Parathyroid adenoma (tissue), 2 donors: ENCODE data around the gene RBM27.
A peak's percentile ranks its signal among the peaks of the same experiment; 100 is the strongest.
"Not testable (repeated sequence)": the region's sequence is repeated elsewhere in the genome, so short reads cannot be mapped to it uniquely, and the experiment has no call there.

Experiments
- H2AFZ ChIP-seq: fragments of 300-600 bp; sonication (generic); one replicate; pipeline ENCODE4 v1.7.0; 2017; ENCODE audit warnings: antibody characterized with exemption, mild to moderate bottlenecking
- H3K27ac ChIP-seq: fragments of 300-600 bp; sonication (generic); one replicate; pipeline ENCODE4 v1.7.0; 2017
- H3K27me3 ChIP-seq: fragments of 300-600 bp; sonication (generic); one replicate; pipeline ENCODE4 v1.7.0; 2017; ENCODE audit warnings: low read length; ENCODE audit not compliant: control insufficient read depth, insufficient read depth
- H3K36me3 ChIP-seq: fragments of 300-600 bp; sonication (generic); one replicate; pipeline ENCODE4 v1.7.0; 2017; ENCODE audit warnings: low read length; ENCODE audit not compliant: control insufficient read depth, insufficient read depth
- H3K4me1 ChIP-seq: fragments of 300-600 bp; sonication (generic); one replicate; pipeline ENCODE4 v1.7.0; 2017; ENCODE audit warnings: control low read depth
- H3K4me2 ChIP-seq: fragments of 300-600 bp; sonication (generic); one replicate; pipeline ENCODE4 v1.7.0; 2017; ENCODE audit warnings: low read length
- H3K4me3 ChIP-seq: fragments of 300-600 bp; sonication (generic); one replicate; pipeline ENCODE4 v1.7.0; 2017; ENCODE audit warnings: low read depth, low read length
- H3K79me2 ChIP-seq: fragments of 300-600 bp; sonication (generic); one replicate; pipeline ENCODE4 v1.7.0; 2017; ENCODE audit warnings: control low read depth
- H3K9ac ChIP-seq: fragments of 300-600 bp; sonication (generic); one replicate; pipeline ENCODE4 v1.7.0; 2017; ENCODE audit warnings: mild to moderate bottlenecking
- H3K9me3 ChIP-seq: fragments of 300-600 bp; sonication (generic); one replicate; pipeline ENCODE4 v1.7.0; 2017; ENCODE audit warnings: low read length; ENCODE audit not compliant: control insufficient read depth
- CTCF ChIP-seq: fragments of 300-600 bp; sonication (generic); IDR thresholded peaks from one replicate; pipeline ENCODE4 v1.7.0; 2017; ENCODE audit warnings: antibody characterized with exemption, mild to moderate bottlenecking
- donor health status: primary hyperparathyroidism.

The RBM27 gene

GRCh38 chr5:146169076-146169475 is 34.3 kb upstream of the RBM27 start:
- Histone ChIP-seq H3K27ac (no peak overlapping the region), H3K36me3 (no peaks in the 10 kb centered on the region), H2AFZ (no peak overlapping the region), H3K4me3 (no peak overlapping the region), H3K9me3 (no peaks in the 10 kb centered on the region), H3K4me1 (no peaks in the 10 kb centered on the region), H3K9ac (no peak overlapping the region), H3K27me3 (no peaks in the 10 kb centered on the region), H3K4me2 (no peak overlapping the region), H3K79me2 (no peaks in the 10 kb centered on the region)
- TF ChIP-seq CTCF, result no peak

GRCh38 chr5:146173049-146173448 is 30.4 kb upstream of the RBM27 start:
- not testable (repeated sequence) for H3K4me2 ChIP-seq, H2AFZ ChIP-seq, H3K27ac ChIP-seq, H3K4me3 ChIP-seq, H3K9me3 ChIP-seq, H3K9ac ChIP-seq, H3K79me2 ChIP-seq, H3K4me1 ChIP-seq, H3K27me3 ChIP-seq, H3K36me3 ChIP-seq

GRCh38 chr5:146173597-146173996 is 29.8 kb upstream of the RBM27 start:
- no peak for TF ChIP-seq CTCF
- Histone ChIP-seq H3K27ac (no peak overlapping the region), H3K9me3 (no peaks in the 10 kb centered on the region), H3K4me1 (no peaks in the 10 kb centered on the region), H3K79me2 (no peaks in the 10 kb centered on the region), H3K36me3 (no peaks in the 10 kb centered on the region), H3K4me2 (no peak overlapping the region), H3K9ac (no peak overlapping the region), H3K4me3 (no peak overlapping the region), H3K27me3 (no peaks in the 10 kb centered on the region), H2AFZ (no peak overlapping the region)

GRCh38 chr5:146176805-146177204 is 26.6 kb upstream of the RBM27 start:
- Histone ChIP-seq H3K27me3 (no peaks in the 10 kb centered on the region), H3K27ac (no peak overlapping the region), H3K9ac (no peak overlapping the region), H2AFZ (no peak overlapping the region), H3K79me2 (peaks cover under 1% of the 10 kb centered on the region), H3K4me1 (no peaks in the 10 kb centered on the region), H3K36me3 (no peaks in the 10 kb centered on the region), H3K9me3 (no peaks in the 10 kb centered on the region), H3K4me2 (no peak overlapping the region), H3K4me3 (no peak overlapping the region)
- no peak for TF ChIP-seq CTCF

GRCh38 chr5:146179696-146180095 is 23.7 kb upstream of the RBM27 start:
- Histone ChIP-seq H3K9ac (no peak overlapping the region), H3K36me3 (no peaks in the 10 kb centered on the region), H3K4me3 (no peak overlapping the region), H2AFZ (no peak overlapping the region), H3K4me1 (no peaks in the 10 kb centered on the region), H3K27me3 (no peaks in the 10 kb centered on the region), H3K27ac (no peak overlapping the region), H3K79me2 (peaks cover 4% of the 10 kb centered on the region), H3K4me2 (no peak overlapping the region), H3K9me3 (no peaks in the 10 kb centered on the region)
- no peak for TF ChIP-seq CTCF

GRCh38 chr5:146183403-146183802 is 20.0 kb upstream of the RBM27 start:
- Histone ChIP-seq H2AFZ (peak overlapping the region; percentile 98), H3K4me2 (peak overlapping the region; percentile 85), H3K4me3 (peak overlapping the region; percentile 82)
- not testable (repeated sequence) for H3K79me2 ChIP-seq, H3K36me3 ChIP-seq, H3K27me3 ChIP-seq, H3K4me1 ChIP-seq, H3K9me3 ChIP-seq, H3K27ac ChIP-seq, H3K9ac ChIP-seq
